Fibroblast of lung (primary cell): ENCODE measurements around the gene GPR107. TPM values are rescaled to one million over a fixed set of nuclear protein-coding genes. Genes with fewer than 3 reads are reported as not detected.

ENCODE experiments used
- DNase-seq, 2 donors: peaks; one replicate each; pipeline versions ENCODE4 v3.0.0 to v3.0.0-alpha.2; 2010; ENCODE audit warnings: low read depth in 2 of 2
- H2AFZ ChIP-seq: 2 replicates; pipeline ENCODE4 v1.5.1; 2012; ENCODE audit warnings: low read length, control low read depth, inconsistent platforms
- H3K27ac ChIP-seq: 2 replicates; pipeline ENCODE4 v1.5.1; 2011; ENCODE audit warnings: low read length, control low read depth; ENCODE audit not compliant: insufficient read depth
- H3K27me3 ChIP-seq: 2 replicates; pipeline ENCODE4 v1.5.1; 2011; ENCODE audit warnings: mild to moderate bottlenecking, low read length; ENCODE audit not compliant: control insufficient read depth, insufficient read depth
- H3K36me3 ChIP-seq: 2 replicates; pipeline ENCODE4 v1.5.1; 2011; ENCODE audit warnings: low read length; ENCODE audit not compliant: control insufficient read depth, insufficient read depth
- H3K4me1 ChIP-seq: 2 replicates; pipeline ENCODE4 v1.5.1; 2011; ENCODE audit warnings: low read length; ENCODE audit not compliant: control insufficient read depth, insufficient read depth; ENCODE audit errors: extremely low read depth
- H3K4me2 ChIP-seq: 2 replicates; pipeline ENCODE4 v1.5.1; 2011; ENCODE audit warnings: low read length, control low read depth; ENCODE audit not compliant: insufficient read depth; ENCODE audit errors: extremely low read depth
- H3K4me3 ChIP-seq, 4 experiments: fragments of 200-600 bp in 1 of 4; sonication (generic) in 1 of 4; replicated peaks in 1 of 4; 2 replicates each; pipeline ENCODE4 v1.5.1; 2011 to 2016; ENCODE audit warnings: low read length in 4 of 4, low read depth in 3 of 4, mild to moderate bottlenecking in 3 of 4, control low read depth in 2 of 4, inconsistent platforms in 1 of 4, mixed read lengths in 1 of 4; ENCODE audit not compliant: insufficient read depth in 1 of 4; ENCODE audit errors: control extremely low read depth in 1 of 4
- H3K79me2 ChIP-seq: 2 replicates; pipeline ENCODE4 v1.5.1; 2012; ENCODE audit warnings: mild to moderate bottlenecking, low read length, inconsistent platforms; ENCODE audit not compliant: control insufficient read depth, insufficient read depth
- H3K9ac ChIP-seq: 2 replicates; pipeline ENCODE4 v1.5.1; 2011; ENCODE audit warnings: mild to moderate bottlenecking, low read length, control low read depth; ENCODE audit not compliant: insufficient read depth
- H3K9me3 ChIP-seq: 2 replicates; pipeline ENCODE4 v1.5.1; 2012; ENCODE audit warnings: low read depth, low read length; ENCODE audit not compliant: control insufficient read depth, insufficient read depth
- H4K20me1 ChIP-seq: 2 replicates; pipeline ENCODE4 v1.5.1; 2011; ENCODE audit warnings: low read length; ENCODE audit not compliant: control insufficient read depth, insufficient read depth; ENCODE audit errors: extremely low read depth
- EZH2 ChIP-seq: IDR thresholded peaks from 2 replicates; pipeline ENCODE4 v1.5.1; 2012; ENCODE audit warnings: low read length, control low read depth, mild to moderate bottlenecking; ENCODE audit errors: missing control alignments
- polyA plus RNA-seq, 2 donors: library from polyadenylated mRNA; depleted of rRNA in 1 of 2; stranded (reverse) in 1 of 2; unstranded in 1 of 2; fragments of >200 nt; gene quantifications; 2 replicates each; pipeline ENCODE4 v1.2.1, GENCODE V29; 2011 to 2012; ENCODE audit warnings: missing spikeins in 1 of 2
- total RNA-seq: library from RNA; depleted of rRNA; stranded (reverse); fragments of >200 nt; gene quantifications from 2 replicates; pipeline ENCODE4 v1.2.1, GENCODE V29; 2014
- TF ChIP-seq, protein P1 (sequence below), 2 donors: IDR thresholded peaks in 1 of 2; conservative IDR thresholded peaks in 1 of 2; 1 replicate in 1 of 2; 2 replicates in 1 of 2; pipeline ENCODE4 v1.5.1; 2011 to 2012; ENCODE audit warnings: low read length in 2 of 2, control low read depth in 1 of 2, inconsistent platforms in 1 of 2, low read depth in 1 of 2, mild to moderate bottlenecking in 1 of 2

The GPR107 gene
- total and polyA plus RNA-seq, 2 donors (not counting 1 experiment from before 2014, with no cell fraction given): 27.6 to 43.5 TPM

DNA sequence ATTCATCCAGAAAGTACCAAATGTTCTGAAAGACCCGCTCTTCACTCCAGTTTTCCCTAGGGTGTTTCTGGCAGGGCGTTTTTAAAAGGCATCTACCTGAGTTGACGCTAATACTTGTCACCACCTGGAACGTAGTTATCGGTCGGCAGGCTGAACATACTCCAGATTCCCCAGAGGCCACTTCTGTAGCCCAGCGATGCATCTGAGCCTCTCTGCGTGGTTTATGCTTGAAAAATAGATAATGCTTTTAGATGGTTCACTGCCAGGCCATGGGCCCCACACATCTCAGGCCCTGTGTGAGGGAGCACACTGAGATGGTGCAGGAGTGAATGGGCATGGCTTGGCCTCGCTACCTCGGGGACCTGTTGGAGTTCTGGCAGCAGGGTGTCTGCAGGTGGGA lies 85.5 kb downstream of the GPR107 start:
- no peak overlapping the region for H3K4me3 ChIP-seq
- H4K20me1 ChIP-seq: no peaks in the 10 kb centered on the region
- no peak for DNase-seq
- H3K27ac ChIP-seq: peak overlapping the region; percentile 82
- no peaks in the 10 kb centered on the region for H3K27me3 ChIP-seq
- peak overlapping the region; percentile 11 for H3K4me2 ChIP-seq
- H3K79me2 ChIP-seq: no peaks in the 10 kb centered on the region
- H2AFZ ChIP-seq: no peak overlapping the region
- H3K4me1 ChIP-seq: peaks cover 21% of the 10 kb centered on the region
- no peaks in the 10 kb centered on the region for H3K9me3 ChIP-seq
- no peak overlapping the region for H3K9ac ChIP-seq
- H3K36me3 ChIP-seq: peaks cover 3% of the 10 kb centered on the region
- TF ChIP-seq EZH2: no peak
- TF ChIP-seq, protein P1, sequence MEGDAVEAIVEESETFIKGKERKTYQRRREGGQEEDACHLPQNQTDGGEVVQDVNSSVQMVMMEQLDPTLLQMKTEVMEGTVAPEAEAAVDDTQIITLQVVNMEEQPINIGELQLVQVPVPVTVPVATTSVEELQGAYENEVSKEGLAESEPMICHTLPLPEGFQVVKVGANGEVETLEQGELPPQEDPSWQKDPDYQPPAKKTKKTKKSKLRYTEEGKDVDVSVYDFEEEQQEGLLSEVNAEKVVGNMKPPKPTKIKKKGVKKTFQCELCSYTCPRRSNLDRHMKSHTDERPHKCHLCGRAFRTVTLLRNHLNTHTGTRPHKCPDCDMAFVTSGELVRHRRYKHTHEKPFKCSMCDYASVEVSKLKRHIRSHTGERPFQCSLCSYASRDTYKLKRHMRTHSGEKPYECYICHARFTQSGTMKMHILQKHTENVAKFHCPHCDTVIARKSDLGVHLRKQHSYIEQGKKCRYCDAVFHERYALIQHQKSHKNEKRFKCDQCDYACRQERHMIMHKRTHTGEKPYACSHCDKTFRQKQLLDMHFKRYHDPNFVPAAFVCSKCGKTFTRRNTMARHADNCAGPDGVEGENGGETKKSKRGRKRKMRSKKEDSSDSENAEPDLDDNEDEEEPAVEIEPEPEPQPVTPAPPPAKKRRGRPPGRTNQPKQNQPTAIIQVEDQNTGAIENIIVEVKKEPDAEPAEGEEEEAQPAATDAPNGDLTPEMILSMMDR (conservative IDR thresholded peaks at IDR 0.05 in 1 of 2, IDR thresholded peaks at IDR 0.05 in 1 of 2; ENCODE audit: low read depth in 1 of 2, low read length in 2 of 2): no peak

DNA sequence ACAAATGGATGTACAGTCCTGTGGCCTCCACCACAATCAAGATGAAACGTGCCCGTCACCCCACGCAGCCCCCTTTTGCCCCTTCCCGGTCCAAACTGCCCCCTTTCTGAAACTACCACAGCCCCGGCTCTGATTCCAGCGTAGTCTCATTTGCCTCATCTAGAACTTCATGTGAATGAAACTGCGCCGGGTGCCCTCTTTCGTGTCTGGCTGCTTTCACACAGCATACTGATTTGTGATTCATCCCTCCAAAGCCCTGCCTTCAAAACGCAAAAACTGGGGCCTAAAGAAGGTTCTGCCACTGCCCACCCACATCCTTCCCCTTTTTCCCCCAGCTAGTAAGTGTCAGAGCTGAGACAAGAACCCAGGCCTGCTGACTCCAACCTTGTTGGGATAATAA lies 87.0 kb downstream of the GPR107 start:
- H4K20me1 ChIP-seq: no peaks in the 10 kb centered on the region
- no peak overlapping the region for H3K4me2 ChIP-seq
- no peaks in the 10 kb centered on the region for H3K27me3 ChIP-seq
- H3K36me3 ChIP-seq: peaks cover under 1% of the 10 kb centered on the region
- H3K4me1 ChIP-seq: peaks cover 21% of the 10 kb centered on the region
- DNase-seq: no peak
- no peaks in the 10 kb centered on the region for H3K79me2 ChIP-seq
- H3K9me3 ChIP-seq: no peaks in the 10 kb centered on the region
- no peak overlapping the region for H2AFZ ChIP-seq
- no peak overlapping the region for H3K27ac ChIP-seq
- no peak overlapping the region for H3K9ac ChIP-seq
- no peak overlapping the region for H3K4me3 ChIP-seq
- TF ChIP-seq EZH2: no peak
- TF ChIP-seq, protein P1 (conservative IDR thresholded peaks at IDR 0.05 in 1 of 2, IDR thresholded peaks at IDR 0.05 in 1 of 2; ENCODE audit: low read depth in 1 of 2, low read length in 2 of 2): no peak

DNA sequence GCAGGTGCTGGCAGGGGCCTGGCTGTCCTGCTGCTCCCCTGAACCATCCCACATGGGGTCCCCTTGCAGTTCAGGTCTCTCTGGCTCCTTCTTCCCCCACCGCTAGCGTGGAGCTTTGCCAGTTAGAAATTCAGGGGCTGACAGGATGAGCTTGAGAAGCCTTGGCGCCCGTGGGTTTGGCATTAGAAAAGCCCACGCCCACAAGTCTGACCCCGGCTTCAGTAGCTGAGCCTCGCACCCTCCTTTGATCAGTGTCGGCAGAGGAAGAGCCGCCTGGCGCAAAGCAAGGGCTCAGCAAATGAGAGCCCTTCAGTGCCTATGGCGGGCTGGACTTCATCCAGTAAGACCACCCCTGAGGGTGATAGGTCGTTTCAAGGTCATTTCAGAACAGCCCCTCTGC lies 88.3 kb downstream of the GPR107 start:
- Histone ChIP-seq H3K27ac (no peak overlapping the region), H3K4me2 (no peak overlapping the region), H2AFZ (no peak overlapping the region), H3K79me2 (no peaks in the 10 kb centered on the region), H3K4me1 (peaks cover 19% of the 10 kb centered on the region), H3K9me3 (no peaks in the 10 kb centered on the region), H3K36me3 (no peaks in the 10 kb centered on the region), H4K20me1 (no peaks in the 10 kb centered on the region), H3K9ac (no peak overlapping the region), H3K4me3 (no peak overlapping the region), H3K27me3 (no peaks in the 10 kb centered on the region)
- TF ChIP-seq EZH2: no peak
- TF ChIP-seq, protein P1 (conservative IDR thresholded peaks at IDR 0.05 in 1 of 2, IDR thresholded peaks at IDR 0.05 in 1 of 2; ENCODE audit: low read depth in 1 of 2, low read length in 2 of 2): no peak
- no peak for DNase-seq
